ENCODE data around the gene MSRB3.

Gene MSRB3

GRCh38 chr12:65343801-65344200 lies 65.3 kb downstream of the MSRB3 start:
- in situ Hi-C loops (cut with MboI; ENCODE audit: low pct_unique_long_range_greater_than_20kb, low sequenced_read_pairs) = no loop called here
- DNase-seq = no peak

- in situ Hi-C loops (cut with MboI; ENCODE audit: low pct_unique_long_range_greater_than_20kb, low sequenced_read_pairs) = no loop called here
- DNase-seq = no peak
Observed at GRCh38 chr12:65355461-65355860, 77.0 kb downstream of the MSRB3 start.

- in situ Hi-C loops (cut with MboI; ENCODE audit: low pct_unique_long_range_greater_than_20kb, low sequenced_read_pairs) = no loop called here
- no peak for DNase-seq
Observed at GRCh38 chr12:65362234-65363031, 84.0 kb downstream of the MSRB3 start.

- in situ Hi-C loops (cut with MboI; ENCODE audit: low pct_unique_long_range_greater_than_20kb, low sequenced_read_pairs) = no loop called here
- DNase-seq = no peak
Observed at GRCh38 chr12:65364046-65364445, 85.6 kb downstream of the MSRB3 start.

- in situ Hi-C loops (cut with MboI; ENCODE audit: low pct_unique_long_range_greater_than_20kb, low sequenced_read_pairs) = no loop called here
- DNase-seq = no peak
Observed at GRCh38 chr12:65367396-65367795, 88.9 kb downstream of the MSRB3 start.

GRCh38 chr12:65368055-65368454 lies 89.6 kb downstream of the MSRB3 start:
- no peak for DNase-seq
- in situ Hi-C loops (cut with MboI; ENCODE audit: low pct_unique_long_range_greater_than_20kb, low sequenced_read_pairs) = no loop called here

GRCh38 chr12:65372574-65372973 lies 94.1 kb downstream of the MSRB3 start:
- DNase-seq = no peak
- in situ Hi-C loops (cut with MboI; ENCODE audit: low pct_unique_long_range_greater_than_20kb, low sequenced_read_pairs) = no loop called here

GRCh38 chr12:65384240-65384639 lies 105.8 kb downstream of the MSRB3 start:
- DNase-seq = no peak
- in situ Hi-C loops (cut with MboI; ENCODE audit: low pct_unique_long_range_greater_than_20kb, low sequenced_read_pairs) = no loop called here

GRCh38 chr12:65387396-65387795 lies 108.9 kb downstream of the MSRB3 start:
- DNase-seq = no peak
- in situ Hi-C loops (cut with MboI; ENCODE audit: low pct_unique_long_range_greater_than_20kb, low sequenced_read_pairs) = no loop called here

- no peak for DNase-seq
- in situ Hi-C loops (cut with MboI; ENCODE audit: low pct_unique_long_range_greater_than_20kb, low sequenced_read_pairs) = no loop called here
Observed at GRCh38 chr12:65389436-65389835, 111.0 kb downstream of the MSRB3 start.

- DNase-seq = no peak
- in situ Hi-C loops (cut with MboI; ENCODE audit: low pct_unique_long_range_greater_than_20kb, low sequenced_read_pairs) = no loop called here
Observed at GRCh38 chr12:65391711-65392110, 113.2 kb downstream of the MSRB3 start.

GRCh38 chr12:65392491-65392890 lies 114.0 kb downstream of the MSRB3 start:
- in situ Hi-C loops (cut with MboI; ENCODE audit: low pct_unique_long_range_greater_than_20kb, low sequenced_read_pairs) = no loop called here
- DNase-seq = no peak

GRCh38 chr12:65403188-65403587 lies 124.7 kb downstream of the MSRB3 start:
- in situ Hi-C loops (cut with MboI; ENCODE audit: low pct_unique_long_range_greater_than_20kb, low sequenced_read_pairs) = no loop called here
- DNase-seq = no peak

- in situ Hi-C loops (cut with MboI; ENCODE audit: low pct_unique_long_range_greater_than_20kb, low sequenced_read_pairs) = no loop called here
- no peak for DNase-seq
Observed at GRCh38 chr12:65407388-65408149, 129.1 kb downstream of the MSRB3 start.

GRCh38 chr12:65408441-65408840 lies 130.0 kb downstream of the MSRB3 start:
- DNase-seq = no peak
- in situ Hi-C loops (cut with MboI; ENCODE audit: low pct_unique_long_range_greater_than_20kb, low sequenced_read_pairs) = no loop called here

GRCh38 chr12:65409726-65410125 lies 131.2 kb downstream of the MSRB3 start:
- no peak for DNase-seq
- in situ Hi-C loops (cut with MboI; ENCODE audit: low pct_unique_long_range_greater_than_20kb, low sequenced_read_pairs) = no loop called here

- in situ Hi-C loops (cut with MboI; ENCODE audit: low pct_unique_long_range_greater_than_20kb, low sequenced_read_pairs) = no loop called here
- DNase-seq = no peak
Observed at GRCh38 chr12:65411171-65411570, 132.7 kb downstream of the MSRB3 start.

GRCh38 chr12:65414526-65414925 lies 136.0 kb downstream of the MSRB3 start:
- DNase-seq = no peak
- in situ Hi-C loops (cut with MboI; ENCODE audit: low pct_unique_long_range_greater_than_20kb, low sequenced_read_pairs) = no loop called here

- in situ Hi-C loops (cut with MboI; ENCODE audit: low pct_unique_long_range_greater_than_20kb, low sequenced_read_pairs) = no loop called here
- DNase-seq = no peak
Observed at GRCh38 chr12:65415826-65416225, 137.3 kb downstream of the MSRB3 start.

- no peak for DNase-seq
- in situ Hi-C loops (cut with MboI; ENCODE audit: low pct_unique_long_range_greater_than_20kb, low sequenced_read_pairs) = no loop called here
Observed at GRCh38 chr12:65419284-65420072, 141.0 kb downstream of the MSRB3 start.

Measured in KBM-7 (cell line).